Transverse colon (tissue), 4 donors: ENCODE measurements around the gene FNDC3B. TPM values are rescaled to one million over a fixed set of nuclear protein-coding genes. Genes with fewer than 3 reads are reported as not detected.
A peak's percentile ranks its signal among the peaks of the same experiment; 100 is the strongest.

Experiments used
- DNase-seq: peaks from one replicate; pipeline ENCODE4 v3.0.0-alpha.2; 2019
- H3K27ac ChIP-seq, 4 donors: fragments of 200-600 bp; sonication (generic); 2 replicates each; pipeline ENCODE4 v1.5.1; 2016 to 2018; ENCODE audit warnings: inconsistent platforms in 4 of 4
- H3K27me3 ChIP-seq: fragments of 200-600 bp; sonication (generic); 2 replicates; pipeline ENCODE4 v1.5.1; 2017; ENCODE audit warnings: inconsistent platforms
- H3K36me3 ChIP-seq, 4 donors: fragments of 200-600 bp; sonication (generic); 2 replicates each; pipeline ENCODE4 v1.5.1; 2017 to 2019; ENCODE audit warnings: inconsistent platforms in 4 of 4
- H3K4me1 ChIP-seq, 4 donors: fragments of 200-600 bp; sonication (generic); 2 replicates each; pipeline ENCODE4 v1.5.1; 2017 to 2020; ENCODE audit warnings: inconsistent platforms in 4 of 4
- H3K4me3 ChIP-seq, 4 donors: fragments of 200-600 bp; sonication (generic); 1 replicate in 1 of 4; 2 replicates in 3 of 4; pipeline versions ENCODE4 v1.5.1 to v1.6.1; 2017 to 2019; ENCODE audit warnings: inconsistent platforms in 4 of 4
- H3K9me3 ChIP-seq, 2 donors: fragments of 200-600 bp; sonication (generic); 2 replicates each; pipeline ENCODE4 v1.5.1; 2017 to 2019; ENCODE audit warnings: inconsistent platforms in 2 of 2
- EP300 ChIP-seq: sonication (generic); formaldehyde crosslinking; IDR thresholded peaks from one replicate; pipeline ENCODE4 v1.6.1; 2017; ENCODE audit warnings: antibody characterized with exemption, low read depth
- POLR2A ChIP-seq: fragments of 450-650 bp; IDR thresholded peaks from one replicate; pipeline ENCODE4 v1.6.1; 2016; ENCODE audit warnings: antibody characterized with exemption, mild to moderate bottlenecking, moderate library complexity
- POLR2AphosphoS5 ChIP-seq, 3 donors: sonication (generic); formaldehyde crosslinking; IDR thresholded peaks; one replicate each; pipeline ENCODE4 v1.6.1; 2016; ENCODE audit warnings: antibody characterized with exemption in 3 of 3
- WGBS, 2 donors: methylation state at CpG; one replicate each; pipeline ENCODE4 v1.1.5; 2018; ENCODE audit warnings: low coverage in 1 of 2; 5-methylcytosine and 5-hydroxymethylcytosine counted together
- in situ Hi-C, 4 donors: fragments of 200-750 bp; cut with MboI; loops; one replicate each; pipeline versions ENCODE4 v1.15.0 to v1.15.1; 2017; ENCODE audit warnings: low sequenced_read_pairs in 3 of 4, low pct_ligation_motif_present in 1 of 4, low pct_unique_long_range_greater_than_20kb in 1 of 4
- intact Hi-C: fragments of 100-400 bp; cut with DNase I; formaldehyde crosslinking; loops from one replicate; pipeline ENCODE4 v1.15.1; 2023; ENCODE audit warnings: low total_unique reads
- total RNA-seq, 4 donors: library from RNA; depleted of rRNA; stranded (reverse); fragments of >200 nt; gene quantifications; one replicate each; pipeline ENCODE4 v1.1.0, GENCODE V29; 2016
- TF ChIP-seq, protein P1 (sequence below), 5 experiments: fragments of 200-600 bp in 3 of 5; fragments of 450-650 bp in 2 of 5; sonication (generic) in 3 of 5; IDR thresholded peaks; 1 replicate in 2 of 5; 2 replicates in 3 of 5; pipeline ENCODE4 v1.5.1; 2016 to 2017; ENCODE audit warnings: antibody characterized with exemption in 5 of 5, inconsistent platforms in 3 of 5, mild to moderate bottlenecking in 2 of 5, moderate library complexity in 1 of 5

The FNDC3B gene
- total RNA-seq, 4 donors from 2014 or later, result 28.5 to 85.7 (median 44.5) TPM

DNA sequence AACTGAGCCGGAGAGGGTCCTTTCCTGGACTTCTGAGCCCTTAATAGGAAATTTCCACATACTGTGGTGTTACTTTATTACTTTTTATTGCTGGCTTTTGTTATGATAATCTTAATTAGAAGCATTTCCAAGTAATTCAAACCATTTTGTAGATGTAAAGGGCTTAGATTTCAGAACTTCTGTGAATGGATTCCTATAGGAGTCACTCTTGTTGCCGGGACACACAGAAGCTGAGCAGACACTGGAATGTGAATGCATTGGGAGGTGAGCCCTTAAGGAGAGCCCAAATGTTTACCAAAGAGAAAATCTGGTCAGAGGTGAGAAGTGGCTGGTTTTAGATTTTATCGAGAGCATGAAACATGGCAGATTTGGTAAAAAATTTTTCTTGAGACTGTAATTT, 87.4 kb downstream of the FNDC3B start:
- intact Hi-C loops (no loop called here), in situ Hi-C loops (no loop called here)
- TF ChIP-seq, protein P1, sequence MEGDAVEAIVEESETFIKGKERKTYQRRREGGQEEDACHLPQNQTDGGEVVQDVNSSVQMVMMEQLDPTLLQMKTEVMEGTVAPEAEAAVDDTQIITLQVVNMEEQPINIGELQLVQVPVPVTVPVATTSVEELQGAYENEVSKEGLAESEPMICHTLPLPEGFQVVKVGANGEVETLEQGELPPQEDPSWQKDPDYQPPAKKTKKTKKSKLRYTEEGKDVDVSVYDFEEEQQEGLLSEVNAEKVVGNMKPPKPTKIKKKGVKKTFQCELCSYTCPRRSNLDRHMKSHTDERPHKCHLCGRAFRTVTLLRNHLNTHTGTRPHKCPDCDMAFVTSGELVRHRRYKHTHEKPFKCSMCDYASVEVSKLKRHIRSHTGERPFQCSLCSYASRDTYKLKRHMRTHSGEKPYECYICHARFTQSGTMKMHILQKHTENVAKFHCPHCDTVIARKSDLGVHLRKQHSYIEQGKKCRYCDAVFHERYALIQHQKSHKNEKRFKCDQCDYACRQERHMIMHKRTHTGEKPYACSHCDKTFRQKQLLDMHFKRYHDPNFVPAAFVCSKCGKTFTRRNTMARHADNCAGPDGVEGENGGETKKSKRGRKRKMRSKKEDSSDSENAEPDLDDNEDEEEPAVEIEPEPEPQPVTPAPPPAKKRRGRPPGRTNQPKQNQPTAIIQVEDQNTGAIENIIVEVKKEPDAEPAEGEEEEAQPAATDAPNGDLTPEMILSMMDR (IDR thresholded peaks at IDR 0.05), result no peak
- no peak for TF ChIP-seq POLR2AphosphoS5 (IDR thresholded peaks at IDR 0.05)
- TF ChIP-seq POLR2A, result no peak
- no peak for TF ChIP-seq EP300
- peak overlapping the region; percentile 75 to 81 (median 79) for H3K27ac ChIP-seq
- H3K4me3 ChIP-seq, result no peak overlapping the region
- H3K9me3 ChIP-seq, result no peaks in the 10 kb centered on the region
- H3K4me1 ChIP-seq, result peaks cover 38 to 60% (median 40%) of the 10 kb centered on the region in 4 donors
- no peaks in the 10 kb centered on the region for H3K36me3 ChIP-seq
- H3K27me3 ChIP-seq, result no peaks in the 10 kb centered on the region
- WGBS, 2 donors, result 68 to 73% methylated on average over 2 to 3 of the region's 3 CpGs
- DNase-seq, result no peak

DNA sequence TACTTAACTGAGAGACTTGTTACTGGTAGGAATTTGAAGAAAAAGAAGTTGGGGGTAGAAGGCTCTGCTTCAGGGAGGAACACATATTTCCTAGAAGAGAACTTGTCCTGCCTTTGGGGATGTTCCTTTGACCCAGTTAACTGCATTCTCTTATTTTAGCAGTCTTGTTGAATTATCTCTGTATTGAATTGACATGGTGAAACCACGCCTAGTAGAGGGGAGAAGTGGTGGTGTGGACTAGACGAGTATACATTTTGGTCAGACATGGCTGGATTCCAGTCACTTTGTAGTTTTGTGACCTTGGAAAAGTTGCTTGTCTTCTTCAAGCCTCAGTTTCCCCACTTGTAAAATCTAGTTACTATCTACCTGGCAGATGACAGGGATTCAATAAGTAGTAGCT, 87.8 kb downstream of the FNDC3B start:
- 71 to 72% methylated on average over 2 of the region's 2 CpGs for WGBS, 2 donors

DNA sequence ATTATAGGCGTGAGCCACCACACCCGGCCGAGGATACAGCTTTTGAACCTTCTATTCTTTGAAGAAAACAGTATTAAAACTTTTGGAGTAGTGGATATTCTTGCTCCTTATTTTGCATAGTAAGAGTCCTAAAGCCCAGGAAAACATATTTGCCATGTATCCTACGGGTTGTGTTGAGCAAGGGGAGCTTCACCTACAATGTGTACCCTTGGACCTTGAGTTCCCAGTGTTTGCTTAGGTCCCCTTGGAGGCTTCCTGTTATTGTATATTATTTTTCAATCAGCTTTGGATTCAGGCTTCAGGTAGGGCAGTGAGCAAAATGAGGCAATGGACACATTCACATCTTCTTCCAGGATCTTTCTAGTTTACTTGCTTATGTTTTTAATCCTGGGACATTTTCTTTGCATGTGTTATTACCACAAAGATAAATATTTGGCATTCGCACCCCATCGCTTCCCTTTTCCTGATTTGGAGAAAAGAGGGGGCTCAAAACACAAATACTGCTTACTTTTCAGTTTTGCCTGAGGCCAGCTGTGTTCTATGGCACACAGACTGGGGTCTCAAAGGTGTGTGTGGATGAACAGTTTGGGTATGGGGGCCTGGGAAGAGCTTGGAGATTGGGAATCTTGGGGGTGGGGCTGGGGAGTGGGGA, 88.7 kb downstream of the FNDC3B start:
- Histone ChIP-seq H3K4me3 (no peak overlapping the region), H3K4me1 (peaks cover 38 to 62% (median 40%) of the 10 kb centered on the region in 4 donors), H3K9me3 (no peaks in the 10 kb centered on the region), H3K27me3 (no peaks in the 10 kb centered on the region), H3K27ac (peak overlapping the region; percentile 75 to 81 (median 79)), H3K36me3 (no peaks in the 10 kb centered on the region)
- in situ Hi-C loops (no loop called here), intact Hi-C loops (no loop called here)
- 90 to 92% methylated on average over 6 of the region's 6 CpGs for WGBS, 2 donors
- no peak for TF ChIP-seq EP300
- TF ChIP-seq, protein P1 (IDR thresholded peaks at IDR 0.05), result no peak
- no peak for TF ChIP-seq POLR2AphosphoS5 (IDR thresholded peaks at IDR 0.05)
- TF ChIP-seq POLR2A, result no peak
- no peak for DNase-seq

More for the DNA sequence above, 87.8 kb downstream of the FNDC3B start:
- no peaks in the 10 kb centered on the region for H3K36me3 ChIP-seq
- no peak for TF ChIP-seq POLR2AphosphoS5 (IDR thresholded peaks at IDR 0.05)
- H3K27ac ChIP-seq, result peak overlapping the region; percentile 75 to 81 (median 79)
- no peak overlapping the region for H3K4me3 ChIP-seq
- H3K27me3 ChIP-seq, result no peaks in the 10 kb centered on the region
- in situ Hi-C loops, result no loop called here
- intact Hi-C loops, result no loop called here
- H3K9me3 ChIP-seq, result no peaks in the 10 kb centered on the region
- peaks cover 38 to 60% (median 40%) of the 10 kb centered on the region in 4 donors for H3K4me1 ChIP-seq
- no peak for DNase-seq

GRCh38 chr3:172128858-172129257, 89.5 kb downstream of the FNDC3B start:
- intact Hi-C loops (no loop called here), in situ Hi-C loops (no loop called here)
- WGBS, 2 donors, result 92 to 100% methylated on average over 5 to 9 of the region's 9 CpGs
- no peaks in the 10 kb centered on the region for H3K36me3 ChIP-seq
- no peak for DNase-seq
- H3K27ac ChIP-seq, result peak overlapping the region; percentile 60 to 81 (median 77)
- H3K4me1 ChIP-seq, result peaks cover 38 to 70% (median 43%) of the 10 kb centered on the region in 4 donors
- no peaks in the 10 kb centered on the region for H3K27me3 ChIP-seq
- no peaks in the 10 kb centered on the region for H3K9me3 ChIP-seq
- TF ChIP-seq POLR2AphosphoS5 (IDR thresholded peaks at IDR 0.05) (no peak), POLR2A (no peak), EP300 (no peak)
- TF ChIP-seq, protein P1 (IDR thresholded peaks at IDR 0.05), result no peak
- no peak overlapping the region for H3K4me3 ChIP-seq
